Activated T-helper 2 cell treated with anti-CD3 and anti-CD28 coated beads, Interferon-gamma antibody, Interleukin-2, Interleukin-4, amounts not matched to agents 10 μg/mL and 5 μg/mL and 100 μg/mL, durations not matched to agents 14 hours and 24 hours and 36 hours (primary cell): ENCODE measurements around the gene RNPEPL1. TPM values are rescaled to one million over a fixed set of nuclear protein-coding genes. Genes with fewer than 3 reads are reported as not detected.

Experiments
- DNase-seq: peaks from one replicate; pipeline ENCODE4 v3.0.0; 2021; ENCODE audit warnings: low spot score
- H3K27ac Mint-ChIP-seq: one replicate; pipeline ENCODE4 v1.8.0; 2021; ENCODE audit warnings: mixed read lengths
- H3K27me3 Mint-ChIP-seq: one replicate; pipeline ENCODE4 v1.8.0; 2021; ENCODE audit warnings: low read depth, mixed read lengths
- H3K36me3 Mint-ChIP-seq: one replicate; pipeline ENCODE4 v1.8.0; 2021; ENCODE audit warnings: low read depth, mixed read lengths
- H3K4me1 Mint-ChIP-seq: one replicate; pipeline ENCODE4 v1.8.0; 2021; ENCODE audit warnings: low read depth, mixed read lengths
- H3K4me3 Mint-ChIP-seq: one replicate; pipeline ENCODE4 v1.8.0; 2021; ENCODE audit warnings: low read depth, mild to moderate bottlenecking, moderate library complexity, mixed read lengths
- H3K9me3 Mint-ChIP-seq: one replicate; pipeline ENCODE4 v1.8.0; 2021; ENCODE audit warnings: mixed read lengths
- intact Hi-C: fragments of 100-400 bp; cut with micrococcal nuclease; formaldehyde crosslinking; loops from one replicate; pipeline ENCODE4 v1.15.1; 2023
- total RNA-seq: library from RNA; stranded (reverse); gene quantifications from 2 replicates; pipeline ENCODE4 v1.2.3, GENCODE V29; 2022

RNPEPL1 gene
- total RNA-seq, 1 donor from 2014 or later, result 71.3 TPM

- intact Hi-C loops, result no loop called here
- no peaks in the 10 kb centered on the region for H3K9me3 Mint-ChIP-seq
- no peak overlapping the region for H3K4me3 Mint-ChIP-seq
- peaks cover 23% of the 10 kb centered on the region for H3K4me1 Mint-ChIP-seq
- peaks cover 7% of the 10 kb centered on the region for H3K36me3 Mint-ChIP-seq
- no peak overlapping the region for H3K27ac Mint-ChIP-seq
- DNase-seq, result no peak
- H3K27me3 Mint-ChIP-seq, result no peaks in the 10 kb centered on the region
Measured at GRCh38 chr2:240570531-240571313, 2.4 kb downstream of the RNPEPL1 start.

GRCh38 chr2:240571314-240571973 is 3.2 kb downstream of the RNPEPL1 start:
- DNase-seq, result no peak
- Mint-ChIP-seq H3K27me3 (no peaks in the 10 kb centered on the region), H3K4me3 (no peak overlapping the region)

GRCh38 chr2:240572141-240573031 is 4.1 kb downstream of the RNPEPL1 start:
- H3K4me1 Mint-ChIP-seq, result peaks cover 16% of the 10 kb centered on the region
- no peak for DNase-seq
- no peaks in the 10 kb centered on the region for H3K27me3 Mint-ChIP-seq
- no peak overlapping the region for H3K4me3 Mint-ChIP-seq
- H3K36me3 Mint-ChIP-seq, result peaks cover 13% of the 10 kb centered on the region
- H3K9me3 Mint-ChIP-seq, result no peaks in the 10 kb centered on the region
- intact Hi-C loops, result no loop called here
- H3K27ac Mint-ChIP-seq, result no peak overlapping the region

More at GRCh38 chr2:240571314-240571973, 3.2 kb downstream of the RNPEPL1 start:
- Mint-ChIP-seq H3K4me1 (peaks cover 19% of the 10 kb centered on the region), H3K36me3 (peaks cover 10% of the 10 kb centered on the region), H3K27ac (no peak overlapping the region), H3K9me3 (no peaks in the 10 kb centered on the region)
- intact Hi-C loops, result no loop called here

- H3K4me1 Mint-ChIP-seq, result peaks cover 14% of the 10 kb centered on the region
- no peak for DNase-seq
- no peaks in the 10 kb centered on the region for H3K9me3 Mint-ChIP-seq
- H3K27me3 Mint-ChIP-seq, result no peaks in the 10 kb centered on the region
- no peak overlapping the region for H3K27ac Mint-ChIP-seq
- peaks cover 13% of the 10 kb centered on the region for H3K36me3 Mint-ChIP-seq
- intact Hi-C loops, result no loop called here
- H3K4me3 Mint-ChIP-seq, result no peak overlapping the region
Measured at GRCh38 chr2:240573071-240573515, 4.8 kb downstream of the RNPEPL1 start.

- peaks cover 14% of the 10 kb centered on the region for H3K4me1 Mint-ChIP-seq
Measured at GRCh38 chr2:240573516-240574385, 5.5 kb downstream of the RNPEPL1 start.

GRCh38 chr2:240574386-240575100 is 6.3 kb downstream of the RNPEPL1 start:
- intact Hi-C loops, result no loop called here
- Mint-ChIP-seq H3K4me1 (peaks cover 13% of the 10 kb centered on the region), H3K27me3 (no peaks in the 10 kb centered on the region), H3K4me3 (no peak overlapping the region), H3K9me3 (no peaks in the 10 kb centered on the region), H3K27ac (no peak overlapping the region), H3K36me3 (peaks cover 16% of the 10 kb centered on the region)
- no peak for DNase-seq

More at GRCh38 chr2:240573516-240574385, 5.5 kb downstream of the RNPEPL1 start:
- intact Hi-C loops, result no loop called here
- H3K9me3 Mint-ChIP-seq, result no peaks in the 10 kb centered on the region
- no peak overlapping the region for H3K27ac Mint-ChIP-seq
- DNase-seq, result no peak
- no peaks in the 10 kb centered on the region for H3K27me3 Mint-ChIP-seq
- peaks cover 16% of the 10 kb centered on the region for H3K36me3 Mint-ChIP-seq
- H3K4me3 Mint-ChIP-seq, result no peak overlapping the region

GRCh38 chr2:240575101-240575965 is 7.0 kb downstream of the RNPEPL1 start:
- peaks cover 15% of the 10 kb centered on the region for H3K4me1 Mint-ChIP-seq
- H3K36me3 Mint-ChIP-seq, result peaks cover 24% of the 10 kb centered on the region
- no peak overlapping the region for H3K4me3 Mint-ChIP-seq
- no peaks in the 10 kb centered on the region for H3K27me3 Mint-ChIP-seq
- intact Hi-C loops, result no loop called here
- H3K27ac Mint-ChIP-seq, result no peak overlapping the region
- DNase-seq, result no peak
- no peaks in the 10 kb centered on the region for H3K9me3 Mint-ChIP-seq

- H3K27ac Mint-ChIP-seq, result no peak overlapping the region
- peaks cover 15% of the 10 kb centered on the region for H3K4me1 Mint-ChIP-seq
Measured at GRCh38 chr2:240576036-240576435, 7.8 kb downstream of the RNPEPL1 start.

GRCh38 chr2:240576436-240577205 is 8.3 kb downstream of the RNPEPL1 start:
- intact Hi-C loops, result no loop called here
- no peak for DNase-seq
- Mint-ChIP-seq H3K4me3 (no peak overlapping the region), H3K36me3 (peaks cover 31% of the 10 kb centered on the region), H3K4me1 (peaks cover 13% of the 10 kb centered on the region), H3K27ac (no peak overlapping the region), H3K9me3 (no peaks in the 10 kb centered on the region), H3K27me3 (no peaks in the 10 kb centered on the region)

More at GRCh38 chr2:240576036-240576435, 7.8 kb downstream of the RNPEPL1 start:
- Mint-ChIP-seq H3K9me3 (no peaks in the 10 kb centered on the region), H3K36me3 (peaks cover 30% of the 10 kb centered on the region), H3K27me3 (no peaks in the 10 kb centered on the region), H3K4me3 (no peak overlapping the region)
- intact Hi-C loops, result no loop called here
- no peak for DNase-seq

- no peak overlapping the region for H3K27ac Mint-ChIP-seq
- H3K4me1 Mint-ChIP-seq, result peaks cover 13% of the 10 kb centered on the region
- H3K4me3 Mint-ChIP-seq, result no peak overlapping the region
- intact Hi-C loops, result no loop called here
- no peaks in the 10 kb centered on the region for H3K27me3 Mint-ChIP-seq
- DNase-seq, result no peak
- peaks cover 31% of the 10 kb centered on the region for H3K36me3 Mint-ChIP-seq
- no peaks in the 10 kb centered on the region for H3K9me3 Mint-ChIP-seq
Measured at GRCh38 chr2:240577281-240578109, 9.2 kb downstream of the RNPEPL1 start.
